Measurements from ENCODE around the gene STX7. TPM values are rescaled to one million over a fixed set of nuclear protein-coding genes. Genes with fewer than 3 reads are reported as not detected.

Gene STX7
- total and polyA plus RNA-seq, 2 donors (not counting 3 experiments of a cell fraction or from before 2014, with no cell fraction given), result 13.4 to 45.5 TPM

DNA sequence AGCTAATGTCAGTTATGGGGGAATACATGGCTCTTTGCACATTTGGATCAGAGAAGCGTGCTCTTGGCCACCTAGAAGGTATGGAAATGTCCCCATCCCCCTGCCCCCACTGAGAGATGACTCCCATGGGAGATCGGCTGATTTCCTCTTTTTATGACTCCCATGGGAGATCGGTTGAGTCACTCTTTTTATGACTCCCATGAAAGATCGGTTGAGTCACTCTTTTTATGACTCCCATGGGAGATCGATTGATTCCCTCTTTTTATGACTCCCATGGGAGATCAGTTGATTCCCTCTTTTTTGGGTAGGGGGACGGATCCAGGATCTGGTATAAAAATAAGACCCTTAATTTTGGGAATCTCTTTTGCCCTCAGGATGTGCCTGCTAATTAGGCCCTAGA lies 14.9 kb upstream of the STX7 start:
- Histone ChIP-seq H3K79me2 (ENCODE audit: control insufficient read depth, insufficient read depth, low read length) (no peaks in the 10 kb centered on the region), H3K4me3 (replicated peaks in 1 of 3; ENCODE audit: insufficient read depth in 1 of 3, low read depth in 1 of 3, low read length in 3 of 3) (no peak overlapping the region), H3K9me3 (replicated peaks; ENCODE audit: control insufficient read depth, insufficient read depth, low read length) (no peaks in the 10 kb centered on the region), H3K27me3 (ENCODE audit: control insufficient read depth in 2 of 2, insufficient read depth in 2 of 2, low read length in 2 of 2) (peaks cover 10 to 27% of the 10 kb centered on the region in 2 experiments), H3K4me1 (ENCODE audit: control insufficient read depth, extremely low read depth, insufficient read depth, low read length) (no peaks in the 10 kb centered on the region), H2AFZ (ENCODE audit: low read depth, low read length) (no peak overlapping the region), H4K20me1 (replicated peaks; ENCODE audit: control insufficient read depth, extremely low read depth, insufficient read depth, low read length) (no peaks in the 10 kb centered on the region), H3K27ac (ENCODE audit: insufficient read depth, low read depth, low read length) (no peak overlapping the region), H3K9ac (replicated peaks; ENCODE audit: extremely low read depth, insufficient read depth, low read length) (no peak overlapping the region), H3K9me1 (replicated peaks; ENCODE audit: control insufficient read depth, extremely low read depth, insufficient read depth, low read length) (no peaks in the 10 kb centered on the region), H3K36me3 (ENCODE audit: control insufficient read depth in 2 of 2, extremely low read depth in 1 of 2, insufficient read depth in 2 of 2, low read length in 2 of 2) (no peaks in the 10 kb centered on the region), H3K4me2 (ENCODE audit: insufficient read depth, low read length) (no peak overlapping the region)
- DNase-seq (ENCODE audit: low read depth, low spot score) (no peak), FAIRE-seq (no peak)
- POLR2A ChIA-PET, result no interaction called here
- intact Hi-C loops (cut with micrococcal nuclease) (no loop called here), dilution Hi-C loops (cut with MboI; ENCODE audit: extremely low pct_ligation_motif_present, low sequenced_read_pairs) (no loop called here)
- CTCF ChIA-PET, result interaction anchor here (1.4 to 1.6 kb wide), 2 partner anchors 15 to 295 kb away, joined by 5 read pairs; partner anchors contain the start of gene STX7
- peak; percentile 26 for TF ChIP-seq JUN (IDR thresholded peaks at IDR 0.05; ENCODE audit: borderline replicate concordance, insufficient read depth, insufficient read length, low read depth)
- no peak for TF ChIP-seq POLR2A (IDR thresholded peaks at IDR 0.05; ENCODE audit: low read depth, low read length)
- no peak for TF ChIP-seq MYC (IDR thresholded peaks at IDR 0.05; ENCODE audit: low read depth, low read length)
- TF ChIP-seq, protein P1, sequence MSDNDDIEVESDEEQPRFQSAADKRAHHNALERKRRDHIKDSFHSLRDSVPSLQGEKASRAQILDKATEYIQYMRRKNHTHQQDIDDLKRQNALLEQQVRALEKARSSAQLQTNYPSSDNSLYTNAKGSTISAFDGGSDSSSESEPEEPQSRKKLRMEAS (IDR thresholded peaks at IDR 0.05; ENCODE audit: insufficient read depth, insufficient read length), result no peak
- no peak for TF ChIP-seq FOS (IDR thresholded peaks at IDR 0.05; ENCODE audit: borderline replicate concordance, insufficient read depth, low read length)
- no peak for TF ChIP-seq POLR2AphosphoS5 (IDR thresholded peaks at IDR 0.05; ENCODE audit: insufficient read depth, low read depth, low read length)
- no peak for TF ChIP-seq GATA2 (IDR thresholded peaks at IDR 0.05; ENCODE audit: insufficient read depth, insufficient read length, low read depth, low read length)
- TF ChIP-seq CTCF (IDR thresholded peaks at IDR 0.05; ENCODE audit: extremely low read depth in 1 of 2, insufficient read depth in 1 of 2, low read depth in 1 of 2, low read length in 2 of 2), result no peak
- TF ChIP-seq EZH2 (IDR thresholded peaks at IDR 0.05; ENCODE audit: borderline replicate concordance, low read depth, low read length, severe bottlenecking), result no peak
- BruUV-seq (replicated peaks), result no TSS peak

All from endothelial cell of umbilical vein (primary cell).